Kidney epithelial cell (primary cell): ENCODE results near the gene TRPV2. TPM values are rescaled to one million over a fixed set of nuclear protein-coding genes. Genes with fewer than 3 reads are reported as not detected.

Experiments
- DNase-seq: peaks from one replicate; pipeline ENCODE4 v3.0.0-alpha.2; 2010; ENCODE audit warnings: low read depth
- H3K27me3 ChIP-seq: 2 replicates; pipeline ENCODE4 v1.6.0; 2011; ENCODE audit warnings: low read length; ENCODE audit not compliant: control insufficient read depth, insufficient read depth
- H3K36me3 ChIP-seq: 2 replicates; pipeline ENCODE4 v1.5.1; 2011; ENCODE audit warnings: low read length; ENCODE audit not compliant: control insufficient read depth, insufficient read depth
- H3K4me3 ChIP-seq: 2 replicates; pipeline ENCODE4 v1.5.1; 2011; ENCODE audit warnings: low read depth, mild to moderate bottlenecking, control low read depth, low read length
- total RNA-seq: library from RNA; depleted of rRNA; stranded (reverse); fragments of >200 nt; gene quantifications from 2 replicates; pipeline ENCODE4 v1.2.3, GENCODE V29; 2015
- TF ChIP-seq, protein P1 (sequence below): IDR thresholded peaks from 2 replicates; pipeline ENCODE4 v1.5.1; 2011; ENCODE audit warnings: mild to moderate bottlenecking, moderate library complexity, low read length, control low read depth, inconsistent platforms; ENCODE audit not compliant: insufficient read depth, poor library complexity, severe bottlenecking

Gene TRPV2, protein sequence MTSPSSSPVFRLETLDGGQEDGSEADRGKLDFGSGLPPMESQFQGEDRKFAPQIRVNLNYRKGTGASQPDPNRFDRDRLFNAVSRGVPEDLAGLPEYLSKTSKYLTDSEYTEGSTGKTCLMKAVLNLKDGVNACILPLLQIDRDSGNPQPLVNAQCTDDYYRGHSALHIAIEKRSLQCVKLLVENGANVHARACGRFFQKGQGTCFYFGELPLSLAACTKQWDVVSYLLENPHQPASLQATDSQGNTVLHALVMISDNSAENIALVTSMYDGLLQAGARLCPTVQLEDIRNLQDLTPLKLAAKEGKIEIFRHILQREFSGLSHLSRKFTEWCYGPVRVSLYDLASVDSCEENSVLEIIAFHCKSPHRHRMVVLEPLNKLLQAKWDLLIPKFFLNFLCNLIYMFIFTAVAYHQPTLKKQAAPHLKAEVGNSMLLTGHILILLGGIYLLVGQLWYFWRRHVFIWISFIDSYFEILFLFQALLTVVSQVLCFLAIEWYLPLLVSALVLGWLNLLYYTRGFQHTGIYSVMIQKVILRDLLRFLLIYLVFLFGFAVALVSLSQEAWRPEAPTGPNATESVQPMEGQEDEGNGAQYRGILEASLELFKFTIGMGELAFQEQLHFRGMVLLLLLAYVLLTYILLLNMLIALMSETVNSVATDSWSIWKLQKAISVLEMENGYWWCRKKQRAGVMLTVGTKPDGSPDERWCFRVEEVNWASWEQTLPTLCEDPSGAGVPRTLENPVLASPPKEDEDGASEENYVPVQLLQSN
- 2.6 and 3.8 TPM in 2 replicates for total RNA-seq

DNA sequence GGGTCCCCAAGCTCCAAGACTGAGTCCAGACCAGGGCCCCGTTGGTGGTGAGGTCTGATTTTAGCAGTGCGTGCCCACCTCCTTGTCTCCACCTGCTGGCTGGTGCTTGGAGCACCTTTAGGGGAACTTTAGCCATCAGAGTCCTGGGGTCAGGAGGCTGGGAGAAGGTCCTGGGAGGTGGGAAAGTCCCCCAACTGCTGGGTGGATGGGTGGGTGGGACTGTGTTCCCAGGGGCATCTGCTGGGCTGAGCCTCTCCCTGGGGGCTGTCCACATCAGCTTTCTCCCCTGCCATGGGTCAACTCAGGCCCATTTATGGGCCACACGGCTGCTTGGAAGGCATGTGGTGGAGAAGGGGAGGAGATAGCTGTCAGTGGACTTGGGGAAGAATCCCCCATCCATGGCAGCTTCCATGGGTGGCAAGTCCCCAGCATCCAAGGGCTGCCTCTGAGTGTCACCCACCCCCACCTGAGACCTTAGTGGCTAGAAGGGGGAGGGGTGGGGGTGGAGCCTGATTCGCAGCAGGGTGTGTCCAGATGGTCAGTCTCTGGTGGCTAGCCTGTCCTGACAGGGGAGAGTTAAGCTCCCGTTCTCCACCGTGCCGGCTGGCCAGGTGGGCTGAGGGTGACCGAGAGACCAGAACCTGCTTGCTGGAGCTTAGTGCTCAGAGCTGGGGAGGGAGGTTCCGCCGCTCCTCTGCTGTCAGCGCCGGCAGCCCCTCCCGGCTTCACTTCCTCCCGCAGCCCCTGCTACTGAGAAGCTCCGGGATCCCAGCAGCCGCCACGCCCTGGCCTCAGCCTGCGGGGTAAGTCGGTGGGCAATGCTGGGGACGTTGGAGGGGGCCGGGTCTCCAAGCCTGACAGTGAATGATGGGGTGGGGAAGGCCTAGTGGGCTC lies at the start of gene TRPV2:
TSS of gene TRPV2 (plus strand) at position 541 of the 894 bp plus-strand sequence. CDS start 2,098 bp downstream, outside the sequence.
- TF ChIP-seq, protein P1, sequence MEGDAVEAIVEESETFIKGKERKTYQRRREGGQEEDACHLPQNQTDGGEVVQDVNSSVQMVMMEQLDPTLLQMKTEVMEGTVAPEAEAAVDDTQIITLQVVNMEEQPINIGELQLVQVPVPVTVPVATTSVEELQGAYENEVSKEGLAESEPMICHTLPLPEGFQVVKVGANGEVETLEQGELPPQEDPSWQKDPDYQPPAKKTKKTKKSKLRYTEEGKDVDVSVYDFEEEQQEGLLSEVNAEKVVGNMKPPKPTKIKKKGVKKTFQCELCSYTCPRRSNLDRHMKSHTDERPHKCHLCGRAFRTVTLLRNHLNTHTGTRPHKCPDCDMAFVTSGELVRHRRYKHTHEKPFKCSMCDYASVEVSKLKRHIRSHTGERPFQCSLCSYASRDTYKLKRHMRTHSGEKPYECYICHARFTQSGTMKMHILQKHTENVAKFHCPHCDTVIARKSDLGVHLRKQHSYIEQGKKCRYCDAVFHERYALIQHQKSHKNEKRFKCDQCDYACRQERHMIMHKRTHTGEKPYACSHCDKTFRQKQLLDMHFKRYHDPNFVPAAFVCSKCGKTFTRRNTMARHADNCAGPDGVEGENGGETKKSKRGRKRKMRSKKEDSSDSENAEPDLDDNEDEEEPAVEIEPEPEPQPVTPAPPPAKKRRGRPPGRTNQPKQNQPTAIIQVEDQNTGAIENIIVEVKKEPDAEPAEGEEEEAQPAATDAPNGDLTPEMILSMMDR: peak; percentile 32
- DNase-seq: no peak
- Histone ChIP-seq H3K4me3 (peak within 1 kb of the TSS; percentile 45), H3K27me3 (no peaks in the 10 kb centered on the region), H3K36me3 (no peaks in the 10 kb centered on the region)

DNA sequence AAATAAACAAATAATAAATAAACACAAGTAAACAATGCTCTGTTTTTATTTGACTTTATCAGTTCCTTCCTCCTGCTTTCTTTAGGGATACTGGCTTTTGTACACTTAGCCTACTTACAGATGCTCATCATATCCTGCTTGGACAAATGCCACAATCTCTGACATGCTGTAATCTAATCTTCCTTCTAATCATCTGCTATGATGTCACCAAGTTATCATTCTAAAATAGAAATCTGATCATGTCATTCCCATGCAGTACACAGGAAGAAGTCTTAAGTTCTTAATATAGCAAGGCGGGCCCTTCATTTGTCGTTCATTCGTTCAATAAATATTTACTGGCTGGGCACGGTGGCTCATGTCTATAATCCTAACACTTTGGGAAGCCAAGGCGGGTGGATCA lies 43.6 kb upstream of the TRPV2 start:
- TF ChIP-seq, protein P1: no peak
- no peak for DNase-seq
- Histone ChIP-seq H3K36me3 (no peaks in the 10 kb centered on the region), H3K27me3 (no peaks in the 10 kb centered on the region), H3K4me3 (no peak overlapping the region)

DNA sequence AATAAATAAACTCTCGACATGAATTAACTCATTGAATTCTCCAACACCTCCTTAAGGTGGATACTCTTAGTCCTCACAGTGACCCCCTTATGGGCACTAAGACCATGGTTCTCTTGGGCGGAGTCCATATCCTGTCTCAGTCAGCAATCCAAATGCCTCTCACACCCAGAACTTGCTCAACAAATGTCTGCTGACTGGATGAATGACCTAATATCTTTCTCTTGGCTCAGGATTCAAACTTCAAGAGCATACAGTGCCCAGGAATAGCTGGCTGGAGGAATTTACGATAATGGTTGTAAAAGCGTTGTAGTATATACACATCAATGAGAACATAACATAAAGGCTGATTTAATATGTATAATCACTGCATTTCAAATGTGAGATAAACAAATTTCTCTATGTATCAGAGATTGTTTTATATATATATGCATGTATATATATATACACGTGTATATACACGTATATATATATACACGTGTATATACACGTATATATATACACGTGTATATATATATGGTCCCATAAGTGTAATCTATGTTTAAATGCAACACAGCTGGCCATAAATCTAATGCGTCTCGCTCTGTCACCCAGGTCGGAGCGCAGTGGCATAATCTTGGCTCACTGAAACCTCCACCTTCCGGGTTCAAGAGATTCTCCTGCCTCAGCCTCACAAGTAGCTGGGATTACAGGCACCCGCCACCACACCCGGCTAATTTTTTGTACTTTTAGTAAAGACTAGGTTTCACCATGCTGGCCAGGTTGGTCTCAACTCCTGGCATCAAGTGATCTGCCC lies 41.0 kb upstream of the TRPV2 start:
- H3K4me3 ChIP-seq: no peak overlapping the region
- no peaks in the 10 kb centered on the region for H3K27me3 ChIP-seq
- no peak for DNase-seq
- TF ChIP-seq, protein P1: no peak
- H3K36me3 ChIP-seq: no peaks in the 10 kb centered on the region

DNA sequence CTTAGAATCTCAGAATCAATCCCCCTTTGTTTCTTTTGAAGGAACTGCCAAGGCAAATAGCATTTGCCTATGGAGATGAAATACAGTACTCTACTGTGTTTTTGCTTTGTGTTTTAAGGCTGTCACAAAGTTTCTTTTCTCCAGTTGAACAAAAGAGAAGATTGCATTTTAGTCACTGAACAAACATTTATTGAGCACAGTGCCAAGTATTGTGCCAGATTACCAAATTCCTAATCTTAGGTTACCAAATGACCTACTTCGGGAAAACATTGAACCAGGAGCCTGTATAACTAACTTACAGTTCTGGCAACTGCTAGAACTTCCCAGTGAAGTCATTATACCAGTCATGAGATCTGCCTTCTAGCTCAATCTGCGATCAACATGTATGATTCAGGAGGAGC lies 37.4 kb upstream of the TRPV2 start:
- Histone ChIP-seq H3K36me3 (peaks cover 1% of the 10 kb centered on the region), H3K4me3 (no peak overlapping the region), H3K27me3 (no peaks in the 10 kb centered on the region)
- TF ChIP-seq, protein P1: no peak
- DNase-seq: no peak

DNA sequence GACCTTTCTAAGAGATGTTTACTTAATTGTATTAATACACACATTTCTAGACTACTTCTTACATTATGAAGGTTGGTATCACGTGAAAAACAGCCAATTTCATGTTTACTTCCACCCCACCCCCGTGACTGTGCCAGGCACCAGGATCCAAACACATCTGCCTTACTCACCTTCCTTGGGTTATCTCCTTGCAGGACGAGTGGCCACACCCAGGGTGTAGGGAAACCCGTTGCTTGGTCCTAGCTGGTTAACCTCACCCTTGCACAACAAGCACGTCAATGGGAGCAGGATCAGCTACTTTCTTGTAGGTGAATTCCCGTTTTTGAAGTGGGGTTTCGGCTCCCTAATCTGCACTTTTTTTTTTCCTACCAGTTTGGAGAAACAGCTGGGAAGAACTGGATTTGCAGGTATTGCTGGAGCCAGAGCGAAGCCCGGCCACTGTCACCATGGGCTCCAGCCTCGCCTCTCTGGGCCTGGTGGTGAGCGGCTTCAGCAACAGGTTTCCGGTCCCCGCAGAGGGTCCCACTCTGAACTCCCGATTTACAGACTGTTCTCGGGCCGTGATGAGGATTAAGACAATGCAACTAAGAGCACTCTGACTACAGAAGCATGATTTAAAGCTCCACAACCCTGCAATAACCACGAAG lies 36.6 kb upstream of the TRPV2 start:
- H3K27me3 ChIP-seq: no peaks in the 10 kb centered on the region
- no peak overlapping the region for H3K4me3 ChIP-seq
- H3K36me3 ChIP-seq: peaks cover 1% of the 10 kb centered on the region
- TF ChIP-seq, protein P1: no peak
- DNase-seq: no peak
